ENCODE data around the gene POC1B.

- TF ChIP-seq EZH2phosphoT487 (IDR thresholded peaks at IDR 0.05; ENCODE audit: insufficient read depth, low read depth) (no peak), EZH2 (IDR thresholded peaks at IDR 0.05; ENCODE audit: insufficient read depth, poor library complexity, severe bottlenecking) (no peak)
Observed at GRCh38 chr12:89376844-89377243, 149.0 kb downstream of the POC1B start.

All from GM23248 (cell line).